ENCODE measurements around the gene MATR3.

- TF ChIP-seq CTCF (IDR thresholded peaks at IDR 0.05) = no peak
- TF ChIP-seq POLR2A (IDR thresholded peaks at IDR 0.05) = no peak
Observed at GRCh38 chr5:139378941-139379361, 85.4 kb downstream of the MATR3 start.
